AG08395 (cell line): ENCODE results near the gene C1QTNF12.

Experiments
- DNase-seq: peaks from one replicate; pipeline ENCODE4 v3.0.0; 2012; ENCODE audit warnings: mixed read lengths, low spot score

Gene C1QTNF12

DNA sequence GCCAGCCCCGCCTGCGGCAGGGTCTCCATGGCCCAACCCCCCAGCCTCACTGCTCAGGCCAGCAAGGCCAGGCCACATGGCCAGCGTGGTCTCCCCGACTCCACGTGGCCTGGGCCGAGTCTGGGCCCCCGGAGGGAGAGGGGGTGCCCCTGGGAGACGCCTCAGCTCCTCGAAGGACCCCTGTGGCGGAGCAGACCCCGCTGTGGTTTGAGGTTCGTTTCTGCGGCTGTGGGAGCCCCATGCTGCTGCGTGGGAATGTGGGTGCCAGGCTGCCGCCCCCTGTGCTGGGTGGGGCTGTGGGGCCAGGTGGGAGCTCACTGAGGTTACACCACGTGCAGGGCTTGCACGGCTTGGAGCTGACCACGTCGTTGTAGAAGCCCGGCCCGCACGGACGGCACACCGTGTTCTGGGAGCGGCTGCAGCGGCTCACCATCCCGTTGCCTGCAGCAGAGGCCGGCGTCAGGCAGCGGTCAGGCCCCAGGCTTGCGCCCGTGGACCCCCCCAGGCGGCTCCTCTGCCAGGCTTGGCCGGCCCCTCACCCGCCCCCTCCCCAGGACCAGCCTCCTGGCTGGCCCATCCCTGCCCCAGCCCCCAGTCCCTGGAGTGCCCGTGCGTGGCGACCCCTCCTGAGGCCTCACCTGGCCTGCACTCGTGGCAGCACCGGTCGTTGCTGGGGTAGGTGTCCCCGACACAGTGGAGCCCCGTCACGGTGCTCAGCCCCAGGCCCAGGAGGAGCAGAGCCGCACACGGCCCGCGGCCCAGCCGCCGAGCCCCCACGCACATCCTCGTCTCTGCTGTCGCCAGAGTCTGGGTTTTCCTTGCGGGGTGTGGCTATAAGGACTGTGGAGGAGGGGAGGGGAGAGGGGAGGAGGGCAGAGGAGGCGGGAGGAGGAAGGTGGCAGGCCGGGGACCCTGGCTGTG, 32.9 kb downstream of the C1QTNF12 start, which contains the start of gene TNFRSF4:
TSS of gene TNFRSF4 (minus strand) at position 809 of the 921 bp plus-strand sequence. CDS start at position 783, 26 bp downstream.
- DNase-seq: no peak

DNA sequence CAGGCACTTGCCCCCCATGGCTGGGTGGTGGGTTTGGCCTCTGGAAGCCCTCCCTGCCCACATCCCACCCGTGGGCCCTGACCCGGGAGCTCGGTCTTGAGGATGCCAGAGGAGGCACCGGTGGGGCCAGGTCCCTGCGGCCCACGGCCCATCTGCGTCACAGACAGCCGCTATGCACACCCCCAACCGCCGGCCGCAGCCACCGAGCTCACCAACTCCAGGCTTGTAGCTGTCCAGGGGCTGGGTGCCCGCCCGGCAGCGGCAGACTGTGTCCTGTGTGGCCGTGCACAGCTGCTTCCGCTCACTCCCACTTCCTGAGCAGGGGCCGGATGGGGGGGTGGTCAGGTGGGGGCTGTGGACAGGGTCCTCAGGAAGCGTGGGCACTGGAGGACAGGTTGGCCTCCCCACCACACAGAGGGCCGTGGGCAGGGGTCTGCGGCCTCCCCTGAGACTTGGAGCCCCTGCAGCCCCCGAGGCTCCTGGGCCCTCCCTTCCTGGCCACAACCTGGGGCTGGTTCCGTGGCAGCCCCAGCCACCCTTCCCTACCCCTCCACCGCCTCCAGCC, 33.7 kb downstream of the C1QTNF12 start:
- DNase-seq: no peak

GRCh38 chr1:1211541-1212441, 34.7 kb downstream of the C1QTNF12 start:
- no peak for DNase-seq

DNA sequence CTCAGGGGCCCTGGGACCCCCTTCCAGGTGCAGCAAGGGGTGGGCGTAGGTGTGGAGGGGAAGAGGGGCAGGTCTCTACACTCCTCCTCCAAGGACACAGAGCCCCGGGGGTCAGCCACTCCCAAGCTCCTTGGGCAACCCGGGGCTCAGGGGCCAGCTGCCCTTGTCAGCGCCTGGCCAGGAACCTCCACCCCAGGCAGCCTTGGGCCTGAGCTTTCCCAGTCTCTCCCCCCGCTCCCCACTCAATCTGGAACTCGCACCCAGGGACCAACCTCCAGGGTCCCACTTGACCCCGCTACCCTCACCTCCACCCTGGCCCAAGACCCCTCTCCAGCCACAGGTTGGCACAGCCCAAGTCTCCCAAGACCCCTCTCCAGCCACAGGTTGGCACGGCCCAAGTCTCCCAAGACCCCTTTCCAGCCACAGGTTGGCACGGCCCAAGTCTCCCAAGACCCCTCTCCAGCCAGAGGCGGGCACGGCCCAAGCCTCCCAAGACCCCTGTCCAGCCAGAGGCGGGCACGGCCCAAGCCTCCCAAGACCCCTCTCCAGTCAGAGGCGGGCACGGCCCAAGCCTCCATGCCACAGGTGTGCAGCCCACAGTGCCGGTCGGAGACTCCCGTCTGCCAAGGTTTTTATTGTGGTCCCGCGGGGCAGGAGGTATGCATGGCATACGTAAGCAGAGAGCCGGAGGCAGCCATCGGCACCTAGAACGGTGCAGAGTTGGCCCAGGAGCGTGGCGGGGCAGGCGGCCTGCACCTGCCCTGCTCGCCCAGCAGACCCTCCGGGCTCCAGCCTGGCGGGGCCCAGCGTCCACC, 35.6 kb downstream of the C1QTNF12 start:
- no peak for DNase-seq

GRCh38 chr1:1208713-1209433, 37.6 kb downstream of the C1QTNF12 start:
- no peak for DNase-seq

DNA sequence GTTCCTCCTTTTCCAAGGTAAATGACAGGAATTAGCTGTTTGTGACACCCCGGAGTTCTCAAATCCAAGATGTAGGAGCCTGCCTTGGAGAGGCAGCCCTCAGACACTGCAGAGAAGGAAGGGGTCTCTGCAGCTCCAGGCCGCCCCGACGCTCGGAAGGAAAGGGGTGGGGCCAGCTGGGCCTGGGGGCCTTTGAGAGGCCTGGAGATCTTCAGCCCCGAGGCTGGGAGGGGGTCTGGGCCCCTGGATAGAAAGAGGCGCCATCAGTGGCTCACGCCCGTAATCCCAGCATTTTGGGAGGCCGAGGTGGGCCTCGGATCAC, 39.0 kb downstream of the C1QTNF12 start:
- no peak for DNase-seq

GRCh38 chr1:1206966-1207531, 39.5 kb downstream of the C1QTNF12 start:
- DNase-seq: no peak

DNA sequence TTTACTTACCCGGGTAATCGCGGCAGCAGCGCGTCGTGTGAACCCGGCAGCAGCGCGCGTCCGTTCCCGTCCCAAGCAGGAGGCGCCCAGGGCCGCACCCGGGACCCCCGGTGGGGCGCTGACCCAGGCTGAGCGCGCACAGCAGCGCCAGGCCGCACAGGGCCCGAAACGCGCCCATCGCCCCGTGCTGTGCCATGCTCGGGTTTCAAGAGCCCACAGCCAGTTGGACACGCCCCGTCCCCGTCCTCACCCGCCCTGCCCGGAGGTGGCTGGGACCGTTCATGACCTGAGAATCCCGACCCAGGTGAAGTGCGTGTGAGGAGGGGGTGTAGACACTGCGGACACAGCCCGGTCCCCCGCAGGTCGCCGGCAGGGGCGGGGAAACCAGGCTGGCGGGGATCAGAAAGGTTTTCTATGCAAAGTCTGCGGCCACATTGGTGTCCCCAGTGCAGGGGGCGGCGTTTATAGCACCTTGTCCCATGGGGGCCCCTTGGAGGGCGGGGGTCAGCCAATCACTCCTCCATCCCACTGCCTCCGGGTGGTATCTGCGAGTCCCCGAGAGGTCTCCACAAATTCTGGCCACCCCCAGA, 40.1 kb downstream of the C1QTNF12 start, which contains the start of gene TNFRSF18:
TSS of gene TNFRSF18 (minus strand) at position 217 of the 590 bp plus-strand sequence. CDS start at position 196, 21 bp downstream.
- no peak for DNase-seq

DNA sequence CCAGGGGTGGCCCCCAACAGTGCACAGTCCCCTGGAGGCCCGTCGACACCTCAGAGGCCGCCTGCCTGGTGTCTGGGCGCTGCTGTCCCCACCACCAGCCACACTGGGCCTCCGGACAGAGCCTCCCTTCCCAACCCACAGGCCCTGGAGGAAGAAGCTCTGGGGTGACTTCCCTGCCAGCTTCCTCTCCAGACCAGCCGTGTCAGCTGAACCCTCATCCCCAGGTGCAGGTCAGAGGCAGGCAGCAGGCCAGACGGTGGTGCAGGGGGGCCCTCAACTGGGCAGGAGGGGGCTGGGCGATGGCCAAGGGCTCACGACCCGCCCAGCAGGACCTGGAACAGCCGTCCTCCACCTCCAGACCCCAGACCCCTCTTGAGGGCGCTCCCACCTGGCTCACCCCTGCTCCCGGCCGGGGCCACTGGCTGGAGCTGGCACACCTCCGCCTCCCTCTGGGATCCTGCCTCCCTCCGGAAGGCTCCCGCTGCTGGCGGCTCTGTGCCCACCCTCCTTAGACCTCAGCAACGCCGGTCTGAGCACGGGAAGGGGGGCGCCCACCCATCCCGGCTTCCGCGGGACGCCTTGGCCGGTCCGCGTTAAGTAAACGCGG, 40.6 kb downstream of the C1QTNF12 start:
- DNase-seq: no peak

- no peak for DNase-seq
Observed at GRCh38 chr1:1204998-1205768, 41.3 kb downstream of the C1QTNF12 start.

DNA sequence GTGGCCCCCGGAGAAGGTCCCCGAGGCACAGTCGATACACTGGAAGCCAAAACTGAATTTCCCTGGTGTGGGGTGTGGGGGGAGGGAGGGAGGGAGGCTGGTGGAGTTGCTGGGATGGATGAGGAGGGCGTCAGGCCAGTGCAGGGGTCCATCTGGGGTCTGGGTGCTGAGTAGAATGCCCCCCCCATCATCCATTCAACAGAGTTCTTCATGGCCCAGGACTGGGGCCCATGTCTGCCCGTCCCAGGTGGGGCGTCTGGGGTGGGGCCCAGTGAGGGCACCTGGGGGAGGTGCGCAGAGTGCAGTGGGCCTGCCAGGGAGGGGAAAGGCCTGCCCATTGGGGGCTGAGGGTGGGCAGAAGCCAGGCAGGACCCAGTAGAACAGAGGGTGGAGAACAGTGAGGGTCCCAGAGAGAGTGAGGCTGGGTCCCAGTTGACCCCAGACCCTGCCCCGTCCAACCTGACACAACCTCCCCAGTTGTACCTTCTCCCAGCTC, 42.0 kb downstream of the C1QTNF12 start:
- no peak for DNase-seq

GRCh38 chr1:1203561-1204424, 42.7 kb downstream of the C1QTNF12 start:
- DNase-seq: no peak

GRCh38 chr1:1202831-1203560, 43.5 kb downstream of the C1QTNF12 start:
- DNase-seq: no peak

DNA sequence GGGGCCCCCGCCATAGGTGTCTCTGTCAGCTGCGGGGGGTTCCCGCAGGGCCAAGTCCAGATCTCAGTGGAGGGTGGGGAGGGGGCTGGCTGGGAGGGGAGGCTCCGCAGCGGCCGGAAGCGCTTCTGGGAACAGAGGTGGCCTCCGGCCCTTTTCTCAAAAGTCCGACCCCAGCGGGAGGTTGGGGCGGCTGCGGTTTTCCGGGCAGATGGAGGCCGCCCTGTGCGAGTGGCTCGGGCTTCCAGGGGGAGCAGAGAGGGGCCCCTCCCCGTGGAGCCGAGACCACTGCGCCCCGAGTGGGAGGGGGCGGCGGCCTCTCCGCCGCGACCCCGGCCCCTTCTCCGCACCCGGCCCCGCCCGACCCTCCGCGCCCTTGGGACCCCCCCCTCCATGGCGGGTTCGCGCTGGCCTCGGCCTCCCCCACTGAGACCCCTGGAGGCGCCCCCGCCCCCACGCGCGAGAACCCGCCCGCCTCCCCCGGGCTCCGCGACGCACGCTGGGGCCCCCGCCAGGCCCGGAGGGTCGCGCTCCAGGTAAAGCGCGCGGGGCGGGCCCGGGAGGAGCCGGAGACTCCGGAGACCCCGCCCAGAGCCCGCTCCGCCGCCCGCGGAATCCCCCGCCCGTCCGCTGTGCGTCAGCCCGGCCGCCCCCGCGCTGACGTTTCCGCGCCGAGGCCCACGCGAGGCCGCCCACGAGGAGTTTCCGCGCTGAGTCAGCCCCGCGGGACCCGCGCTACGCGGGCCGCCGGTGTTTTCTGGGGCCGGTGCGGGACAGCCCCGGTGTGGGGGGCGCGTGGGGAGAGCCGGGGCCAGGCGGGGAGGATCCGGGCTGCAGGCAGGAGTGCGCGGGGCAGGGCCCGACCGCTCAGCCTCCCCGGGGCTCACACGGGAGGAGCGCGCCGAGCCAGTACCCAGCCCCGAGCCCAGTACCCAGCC, 45.4 kb downstream of the C1QTNF12 start:
- DNase-seq: peak; percentile 53

GRCh38 chr1:1199961-1200875, 46.3 kb downstream of the C1QTNF12 start:
- no peak for DNase-seq
